ENCODE measurements around the gene MRAS. TPM values are rescaled to one million over a fixed set of nuclear protein-coding genes. Genes with fewer than 3 reads are reported as not detected.

MRAS gene
- total RNA-seq, 1 experiment from 2014 or later = 13.2 TPM

DNA sequence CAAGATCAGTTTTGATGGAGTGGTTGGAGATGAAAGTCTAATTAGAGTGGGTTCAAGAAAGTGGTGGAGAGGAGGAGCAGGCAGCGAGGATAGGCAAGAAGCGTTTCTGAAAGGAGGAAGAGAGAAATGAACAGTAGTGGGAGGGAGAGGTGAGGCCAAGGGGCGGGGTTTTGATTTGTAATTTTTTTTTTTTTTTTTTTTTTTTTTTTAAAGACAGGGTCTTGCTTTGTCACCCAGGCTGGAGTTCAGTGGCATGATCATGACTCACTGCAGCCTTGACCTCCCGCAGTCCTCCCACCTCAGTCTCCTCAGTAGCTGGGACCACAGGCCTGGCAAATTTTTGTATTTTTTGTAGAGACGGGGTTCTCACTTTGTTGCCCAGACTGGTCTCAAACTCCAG is 36.6 kb downstream of the MRAS start:
- intact Hi-C loops (cut with micrococcal nuclease; ENCODE audit: unreplicated experiment) = no loop called here
- CTCF ChIA-PET = interaction anchor here (0.6 kb wide), 1 partner anchor 45 kb away, joined by 3 read pairs; no protein-coding TSS in a partner anchor

DNA sequence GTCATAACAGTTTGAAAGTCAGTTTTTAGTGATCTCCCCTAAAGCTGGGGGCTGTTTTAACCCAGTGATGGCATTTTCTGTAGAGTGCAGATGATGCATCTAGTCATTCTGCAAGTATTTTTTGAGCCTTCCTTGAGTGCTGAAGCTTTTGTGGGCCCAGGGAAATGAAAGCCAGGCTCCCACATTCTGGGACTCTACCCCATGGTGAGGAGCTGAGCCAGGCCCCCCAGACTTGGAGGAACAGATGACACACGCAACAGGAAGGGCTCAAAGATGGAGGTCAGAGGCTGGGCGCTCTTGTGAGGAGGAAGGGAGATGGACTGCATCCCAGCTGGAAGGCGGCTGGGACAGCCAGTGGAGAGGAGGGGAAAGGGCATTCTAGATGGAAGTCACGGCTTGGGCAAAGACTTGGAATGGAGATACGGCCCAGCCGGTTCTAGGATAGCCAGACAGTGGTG is 40.8 kb downstream of the MRAS start:
- peaks cover 11% of the 10 kb centered on the region for H3K27me3 Mint-ChIP-seq (ENCODE audit: unreplicated experiment)
- peaks cover 5% of the 10 kb centered on the region for H3K36me3 Mint-ChIP-seq (ENCODE audit: insufficient read depth, unreplicated experiment)
- CTCF ChIA-PET = no interaction called here
- TF ChIP-seq, protein P1, sequence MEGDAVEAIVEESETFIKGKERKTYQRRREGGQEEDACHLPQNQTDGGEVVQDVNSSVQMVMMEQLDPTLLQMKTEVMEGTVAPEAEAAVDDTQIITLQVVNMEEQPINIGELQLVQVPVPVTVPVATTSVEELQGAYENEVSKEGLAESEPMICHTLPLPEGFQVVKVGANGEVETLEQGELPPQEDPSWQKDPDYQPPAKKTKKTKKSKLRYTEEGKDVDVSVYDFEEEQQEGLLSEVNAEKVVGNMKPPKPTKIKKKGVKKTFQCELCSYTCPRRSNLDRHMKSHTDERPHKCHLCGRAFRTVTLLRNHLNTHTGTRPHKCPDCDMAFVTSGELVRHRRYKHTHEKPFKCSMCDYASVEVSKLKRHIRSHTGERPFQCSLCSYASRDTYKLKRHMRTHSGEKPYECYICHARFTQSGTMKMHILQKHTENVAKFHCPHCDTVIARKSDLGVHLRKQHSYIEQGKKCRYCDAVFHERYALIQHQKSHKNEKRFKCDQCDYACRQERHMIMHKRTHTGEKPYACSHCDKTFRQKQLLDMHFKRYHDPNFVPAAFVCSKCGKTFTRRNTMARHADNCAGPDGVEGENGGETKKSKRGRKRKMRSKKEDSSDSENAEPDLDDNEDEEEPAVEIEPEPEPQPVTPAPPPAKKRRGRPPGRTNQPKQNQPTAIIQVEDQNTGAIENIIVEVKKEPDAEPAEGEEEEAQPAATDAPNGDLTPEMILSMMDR (IDR thresholded peaks at IDR 0.05; ENCODE audit: unreplicated experiment) = no peak
- H3K4me3 Mint-ChIP-seq (ENCODE audit: low read depth, unreplicated experiment) = no peak overlapping the region
- H3K9me3 Mint-ChIP-seq (ENCODE audit: low read depth, unreplicated experiment) = no peaks in the 10 kb centered on the region
- no peak overlapping the region for H3K27ac Mint-ChIP-seq (ENCODE audit: unreplicated experiment)
- intact Hi-C loops (cut with micrococcal nuclease; ENCODE audit: unreplicated experiment) = no loop called here
- peaks cover 9% of the 10 kb centered on the region for H3K4me1 Mint-ChIP-seq (ENCODE audit: low read depth, unreplicated experiment)
- BruUV-seq (replicated peaks) = no TSS peak
- no peak for DNase-seq

More for the DNA sequence above, 36.6 kb downstream of the MRAS start:
- DNase-seq = no peak
- peaks cover 2% of the 10 kb centered on the region for H3K4me1 Mint-ChIP-seq (ENCODE audit: low read depth, unreplicated experiment)
- no peaks in the 10 kb centered on the region for H3K36me3 Mint-ChIP-seq (ENCODE audit: insufficient read depth, unreplicated experiment)
- TF ChIP-seq, protein P1 (IDR thresholded peaks at IDR 0.05; ENCODE audit: unreplicated experiment) = no peak
- H3K27ac Mint-ChIP-seq (ENCODE audit: unreplicated experiment) = no peak overlapping the region
- H3K9me3 Mint-ChIP-seq (ENCODE audit: low read depth, unreplicated experiment) = no peaks in the 10 kb centered on the region
- H3K4me3 Mint-ChIP-seq (ENCODE audit: low read depth, unreplicated experiment) = no peak overlapping the region
- BruUV-seq (replicated peaks) = no TSS peak
- peaks cover 20% of the 10 kb centered on the region for H3K27me3 Mint-ChIP-seq (ENCODE audit: unreplicated experiment)

DNA sequence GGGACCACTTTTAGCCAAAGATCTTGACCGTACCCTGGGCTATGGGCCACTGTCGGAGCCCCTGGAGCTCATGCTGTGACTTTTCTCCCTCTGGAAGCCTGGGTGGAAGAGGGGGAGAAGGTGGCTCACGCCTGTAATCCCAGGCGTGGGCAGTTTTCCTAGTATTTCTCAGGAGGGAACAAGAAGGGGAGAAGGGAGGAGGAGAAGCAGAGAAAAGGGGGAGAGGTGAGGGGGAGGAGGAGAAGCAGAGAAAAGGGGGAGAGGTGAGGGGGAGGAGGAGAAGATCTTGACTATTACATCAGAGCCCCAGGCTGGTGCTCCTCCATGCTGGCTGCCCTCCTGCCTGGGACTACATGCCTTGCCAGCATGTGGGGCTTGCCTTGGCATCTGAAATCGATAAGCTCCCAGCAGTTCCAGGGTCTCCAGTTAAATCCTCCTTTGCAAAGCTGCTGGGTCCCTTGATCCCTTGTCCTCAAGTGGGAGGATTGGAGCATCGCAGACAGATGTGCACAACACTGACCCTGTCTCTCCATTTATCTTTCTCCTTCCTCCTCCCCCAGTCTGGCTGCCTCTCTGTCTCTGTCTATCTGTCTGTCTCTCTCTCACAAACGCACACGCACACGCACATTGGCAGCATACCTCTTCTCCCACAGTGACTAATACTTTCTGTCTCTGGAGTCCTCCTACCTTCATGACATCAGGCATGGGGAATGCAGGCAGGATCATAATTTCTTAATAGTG is 41.6 kb downstream of the MRAS start:
- BruUV-seq (replicated peaks) = no TSS peak
- H3K4me3 Mint-ChIP-seq (ENCODE audit: low read depth, unreplicated experiment) = peak overlapping the region; percentile 4
- peaks cover 3% of the 10 kb centered on the region for H3K27me3 Mint-ChIP-seq (ENCODE audit: unreplicated experiment)
- H3K9me3 Mint-ChIP-seq (ENCODE audit: low read depth, unreplicated experiment) = no peaks in the 10 kb centered on the region
- peak; percentile 64 for DNase-seq
- H3K36me3 Mint-ChIP-seq (ENCODE audit: insufficient read depth, unreplicated experiment) = peaks cover 5% of the 10 kb centered on the region
- H3K27ac Mint-ChIP-seq (ENCODE audit: unreplicated experiment) = peak overlapping the region; percentile 29
- TF ChIP-seq, protein P1 (IDR thresholded peaks at IDR 0.05; ENCODE audit: unreplicated experiment) = no peak
- intact Hi-C loops (cut with micrococcal nuclease; ENCODE audit: unreplicated experiment) = no loop called here
- CTCF ChIA-PET = interaction anchor here (0.6 to 1.3 kb wide), 7 partner anchors 19 to 746 kb away, joined by 3 to 5 read pairs (median 3); partner anchors contain the start of gene ESYT3
- peaks cover 9% of the 10 kb centered on the region for H3K4me1 Mint-ChIP-seq (ENCODE audit: low read depth, unreplicated experiment)

DNA sequence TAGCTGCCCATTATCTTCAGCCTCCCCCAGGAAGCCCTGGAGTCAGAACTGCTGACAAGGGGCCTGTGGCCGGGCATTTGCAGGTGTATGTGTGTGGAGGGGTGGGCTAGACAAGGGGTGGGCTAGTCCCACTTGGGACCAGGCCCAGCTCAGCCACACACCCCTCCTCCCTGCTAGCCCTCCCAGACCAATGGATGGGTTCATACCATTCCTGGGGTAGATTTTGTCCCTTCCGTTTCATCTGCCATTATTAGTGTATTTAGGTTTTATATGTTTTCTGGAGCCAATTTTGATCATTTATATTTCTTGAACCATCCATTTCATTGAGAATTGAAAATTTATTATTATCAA is 42.2 kb downstream of the MRAS start:
- no peak for DNase-seq
- no peaks in the 10 kb centered on the region for H3K27me3 Mint-ChIP-seq (ENCODE audit: unreplicated experiment)
- CTCF ChIA-PET = interaction anchor here (0.6 to 1.3 kb wide), 6 partner anchors 18 to 747 kb away, joined by 3 to 5 read pairs (median 3); partner anchors contain the start of gene ESYT3
- H3K36me3 Mint-ChIP-seq (ENCODE audit: insufficient read depth, unreplicated experiment) = peaks cover 5% of the 10 kb centered on the region
- intact Hi-C loops (cut with micrococcal nuclease; ENCODE audit: unreplicated experiment) = no loop called here
- H3K4me3 Mint-ChIP-seq (ENCODE audit: low read depth, unreplicated experiment) = peak overlapping the region; percentile 4
- peaks cover 9% of the 10 kb centered on the region for H3K4me1 Mint-ChIP-seq (ENCODE audit: low read depth, unreplicated experiment)
- peak overlapping the region; percentile 29 for H3K27ac Mint-ChIP-seq (ENCODE audit: unreplicated experiment)
- no peaks in the 10 kb centered on the region for H3K9me3 Mint-ChIP-seq (ENCODE audit: low read depth, unreplicated experiment)
- TF ChIP-seq, protein P1 (IDR thresholded peaks at IDR 0.05; ENCODE audit: unreplicated experiment) = no peak
- BruUV-seq (replicated peaks) = no TSS peak

Measured in Calu3 (cell line).